ENCODE measurements around the gene EME2.
A peak's percentile ranks its signal among the peaks of the same experiment; 100 is the strongest.

The EME2 gene

DNA sequence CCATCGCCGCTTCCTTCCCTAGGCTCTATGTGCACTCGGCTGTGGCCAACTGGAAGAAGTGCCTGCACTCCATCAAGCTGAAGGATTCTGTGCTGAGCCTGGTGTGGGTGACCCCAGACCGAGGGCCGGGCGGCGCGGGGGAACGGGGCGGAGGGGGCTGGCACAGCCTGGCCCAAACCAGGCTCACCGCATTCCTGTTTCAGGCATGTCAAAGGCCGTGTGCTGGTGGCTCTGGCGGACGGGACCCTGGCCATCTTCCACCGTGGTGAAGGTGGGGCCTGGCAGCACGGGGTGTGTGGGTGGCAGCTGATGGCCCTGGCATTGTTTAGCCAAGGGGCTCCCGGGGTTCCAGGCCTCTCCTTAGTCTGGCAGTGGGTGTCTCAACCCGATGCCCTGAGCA is 5.9 kb upstream of the EME2 start:
- no peak for DNase-seq (ENCODE audit: low read depth in 1 of 2, low spot score in 1 of 2)

DNA sequence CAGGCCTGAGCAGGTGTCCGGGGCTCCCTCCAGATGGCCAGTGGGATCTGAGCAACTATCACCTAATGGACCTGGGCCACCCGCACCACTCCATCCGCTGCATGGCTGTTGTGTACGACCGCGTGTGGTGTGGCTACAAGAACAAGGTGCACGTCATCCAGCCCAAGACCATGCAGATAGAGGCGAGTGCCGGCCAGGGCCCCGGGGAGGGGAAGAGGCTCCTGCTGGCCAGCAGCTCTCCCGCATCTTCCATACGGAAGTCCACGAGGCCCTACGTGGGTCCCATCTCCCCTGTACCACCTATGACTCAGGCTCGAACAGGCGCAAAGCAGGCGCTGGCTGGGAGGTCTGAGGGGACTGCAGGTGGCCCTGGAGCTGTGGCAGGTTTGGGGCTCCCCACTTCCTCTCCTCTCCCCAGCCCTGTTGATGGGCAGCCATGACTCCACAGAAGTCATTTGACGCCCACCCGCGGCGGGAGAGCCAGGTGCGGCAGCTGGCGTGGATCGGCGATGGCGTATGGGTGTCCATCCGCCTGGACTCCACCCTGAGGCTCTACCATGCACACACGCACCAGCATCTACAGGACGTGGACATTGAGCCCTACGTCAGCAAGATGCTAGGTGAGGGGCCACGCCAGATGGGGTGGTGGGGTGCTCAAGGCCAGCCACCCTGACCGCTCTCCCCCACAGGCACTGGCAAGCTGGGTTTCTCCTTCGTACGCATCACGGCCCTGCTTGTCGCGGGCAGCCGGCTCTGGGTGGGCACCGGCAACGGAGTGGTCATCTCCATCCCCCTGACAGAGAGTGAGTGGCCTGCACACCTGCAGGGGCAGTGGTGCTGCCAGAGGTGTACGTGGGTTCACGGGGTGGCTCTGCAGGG is 5.3 kb upstream of the EME2 start:
- DNase-seq (ENCODE audit: low read depth in 1 of 2, low spot score in 1 of 2) = no peak

DNA sequence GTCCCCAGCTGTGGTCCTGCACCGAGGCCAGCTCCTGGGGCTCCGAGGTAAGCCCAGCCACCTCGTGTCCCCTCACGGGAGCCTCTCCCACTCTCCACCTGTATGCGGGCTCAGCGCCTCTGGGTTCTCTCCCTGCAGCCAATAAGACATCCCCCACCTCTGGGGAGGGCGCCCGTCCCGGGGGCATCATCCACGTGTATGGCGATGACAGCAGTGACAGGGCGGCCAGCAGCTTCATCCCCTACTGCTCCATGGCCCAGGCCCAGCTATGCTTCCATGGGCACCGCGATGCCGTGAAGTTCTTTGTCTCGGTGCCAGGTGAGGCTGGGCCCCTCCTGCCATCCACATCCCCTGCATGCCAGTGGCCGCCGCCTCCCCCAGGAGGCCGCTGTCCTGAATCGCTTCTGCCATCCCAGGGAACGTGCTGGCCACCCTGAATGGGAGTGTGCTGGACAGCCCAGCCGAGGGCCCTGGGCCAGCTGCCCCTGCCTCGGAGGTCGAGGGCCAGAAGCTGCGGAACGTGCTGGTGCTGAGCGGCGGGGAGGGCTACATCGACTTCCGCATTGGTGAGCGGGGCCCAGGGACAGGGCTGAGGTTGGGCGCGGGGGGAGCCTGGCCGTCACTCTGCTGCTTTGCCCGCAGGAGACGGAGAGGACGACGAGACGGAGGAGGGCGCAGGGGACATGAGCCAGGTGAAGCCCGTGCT is 4.4 kb upstream of the EME2 start:
- DNase-seq (ENCODE audit: low read depth in 1 of 2, low spot score in 1 of 2) = no peak

DNA sequence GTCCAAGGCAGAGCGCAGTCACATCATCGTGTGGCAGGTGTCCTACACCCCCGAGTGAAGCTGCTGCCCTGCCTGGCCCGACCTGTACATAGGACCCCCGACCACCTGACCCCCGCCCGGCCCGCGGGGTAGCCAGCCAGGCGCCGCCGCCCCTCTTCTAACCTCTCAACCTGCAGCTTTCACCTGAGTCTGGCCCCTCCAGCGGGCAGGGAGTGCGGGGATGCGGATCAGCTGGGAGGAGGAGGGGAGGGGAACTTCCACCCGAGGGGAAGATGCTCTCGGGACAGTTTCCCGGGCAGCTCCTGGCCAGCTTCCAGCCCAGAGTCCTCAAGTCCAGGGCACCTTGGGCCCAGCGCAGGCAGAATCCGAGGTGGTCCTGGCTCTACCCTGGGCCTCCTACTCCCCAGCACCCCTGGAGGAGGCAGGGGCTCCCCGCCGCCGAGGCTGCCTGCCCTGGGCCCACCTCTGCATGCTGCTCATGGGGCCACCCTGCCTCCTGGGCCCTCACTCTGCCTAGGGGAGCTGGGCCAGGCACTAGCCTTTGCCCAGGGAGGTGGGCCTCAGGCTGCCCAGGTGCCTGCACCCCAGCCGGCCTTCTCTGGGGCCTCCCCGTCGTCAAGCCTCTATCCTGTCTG is 3.7 kb upstream of the EME2 start:
- DNase-seq (ENCODE audit: low read depth in 1 of 2, low spot score in 1 of 2) = no peak

DNA sequence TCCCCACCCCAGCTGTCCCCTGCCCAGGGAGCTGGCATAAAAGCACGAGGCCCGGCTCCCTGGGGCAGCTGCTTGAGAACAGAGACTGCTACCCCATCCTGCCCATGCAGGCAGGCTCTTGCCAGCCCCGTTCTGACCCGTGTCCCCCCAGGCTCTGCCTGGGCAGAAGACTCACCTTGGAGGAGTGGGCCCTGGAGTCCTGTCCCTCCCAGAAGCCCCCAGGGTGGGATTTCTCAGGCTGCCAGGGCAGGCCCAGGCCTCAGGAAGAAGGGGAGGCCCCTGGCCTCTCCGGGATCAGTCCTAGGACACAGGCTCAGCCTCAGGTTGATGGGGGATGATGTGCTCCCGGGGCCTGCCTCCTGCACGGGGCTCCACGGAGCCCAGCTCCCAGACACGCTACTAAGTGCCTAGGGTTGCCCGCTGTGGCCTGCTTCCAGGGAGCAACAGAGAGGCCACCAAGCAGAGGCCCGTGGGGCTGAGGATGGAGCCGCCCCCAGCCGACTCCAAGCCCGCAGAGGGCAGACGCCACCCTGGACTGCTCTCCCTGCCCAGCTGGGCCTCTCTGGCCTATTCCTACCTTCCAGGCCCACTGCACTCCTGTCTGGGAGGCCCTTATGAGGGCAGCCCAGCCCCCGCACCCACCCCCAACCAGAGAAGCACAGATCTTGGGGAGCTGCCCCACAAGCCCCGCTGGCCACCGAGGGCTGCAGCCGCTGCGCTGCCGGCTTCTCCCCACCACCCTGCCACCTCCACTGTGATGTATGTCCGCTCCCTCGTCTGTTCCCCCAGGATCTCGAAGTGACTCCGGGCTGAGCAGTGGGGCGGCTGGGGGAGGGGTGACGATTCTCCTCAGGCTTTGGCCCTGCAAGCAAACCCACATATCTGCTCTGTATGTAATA is 3.0 kb upstream of the EME2 start:
- DNase-seq (ENCODE audit: low read depth in 1 of 2, low spot score in 1 of 2) = no peak

DNA sequence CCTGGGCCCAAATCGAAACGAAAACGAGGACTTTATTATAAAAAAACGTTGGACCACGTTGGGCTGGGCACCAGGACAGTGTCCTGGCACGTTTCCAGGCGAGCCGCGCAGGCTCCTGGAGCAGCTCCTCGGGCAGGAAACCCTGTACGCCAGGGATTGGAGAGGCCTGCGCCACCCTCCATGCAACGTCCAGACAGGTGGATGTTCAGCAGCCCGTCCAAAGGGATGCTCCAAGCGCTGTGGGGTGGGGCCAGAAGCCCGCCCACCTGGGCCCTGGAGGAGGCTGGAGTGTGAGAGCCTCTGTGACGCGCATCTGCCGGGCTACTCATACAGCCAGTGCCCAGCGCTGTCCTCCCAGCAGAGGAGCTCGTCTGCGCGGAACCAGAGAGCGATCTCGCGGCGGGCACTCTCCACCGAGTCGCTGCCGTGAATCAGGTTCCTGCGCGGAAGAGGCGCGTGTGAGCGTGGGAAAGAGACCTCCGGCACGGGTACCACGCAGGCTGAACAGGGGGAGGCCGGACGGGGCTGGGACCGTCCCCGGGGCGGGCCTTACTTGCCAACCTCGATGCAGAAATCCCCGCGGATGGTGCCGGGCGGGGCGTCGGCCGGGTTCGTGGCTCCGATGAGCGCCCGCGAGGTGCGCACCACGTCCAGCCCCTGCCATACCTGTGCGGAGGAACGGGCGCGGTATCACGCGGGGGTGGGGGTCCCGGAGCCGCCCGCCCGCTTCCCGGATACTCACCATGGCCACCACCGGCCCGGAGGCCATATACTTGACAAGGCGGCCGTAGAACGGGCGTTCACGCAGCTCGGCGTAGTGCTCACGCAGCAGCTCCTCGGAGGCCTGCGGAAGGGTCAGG is 2.1 kb upstream of the EME2 start:
- DNase-seq (ENCODE audit: low read depth in 1 of 2, low spot score in 1 of 2) = peak in 1 of 2 donors; percentile 57

DNA sequence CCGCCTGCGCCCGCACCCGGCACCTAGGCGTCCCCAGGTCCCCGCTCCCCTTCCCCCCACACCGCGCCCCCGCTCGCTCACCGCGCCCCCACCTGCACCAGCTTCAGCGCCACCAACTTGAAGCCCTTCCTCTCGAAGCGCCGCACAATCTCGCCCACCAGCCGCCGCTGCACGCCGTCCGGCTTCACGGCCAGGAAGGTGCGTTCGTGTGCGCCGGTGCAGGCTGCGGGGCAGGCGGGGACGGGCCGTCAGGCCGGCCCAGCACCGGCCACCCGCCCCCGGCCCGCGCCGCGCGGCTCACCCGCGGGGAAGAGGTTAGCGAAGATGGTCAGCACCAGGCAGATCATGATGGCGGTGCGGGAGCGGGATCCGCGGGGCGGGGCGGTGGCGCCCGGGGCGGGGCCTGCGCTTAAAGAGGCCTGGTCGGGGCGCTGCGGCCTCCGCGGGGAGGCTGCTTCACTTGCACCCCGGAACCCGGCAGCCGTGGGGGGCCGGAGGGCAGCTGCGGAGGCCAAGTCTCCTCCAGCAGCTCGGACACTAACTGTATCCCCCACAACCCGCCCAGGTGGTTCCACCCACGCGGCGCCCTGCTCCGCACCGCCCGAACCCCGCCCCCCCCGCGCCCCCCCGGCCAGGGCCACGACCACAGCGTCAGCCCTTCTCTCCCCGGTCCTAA is 1.3 kb upstream of the EME2 start, which contains the start of gene NME3:
Gene NME3, minus strand, starts transcription at position 356 of the 676 bp plus-strand sequence. Its CDS starts 9 bp downstream, at position 347.
- peak; percentile 62 to 75 for DNase-seq (ENCODE audit: low read depth in 1 of 2, low spot score in 1 of 2)

DNA sequence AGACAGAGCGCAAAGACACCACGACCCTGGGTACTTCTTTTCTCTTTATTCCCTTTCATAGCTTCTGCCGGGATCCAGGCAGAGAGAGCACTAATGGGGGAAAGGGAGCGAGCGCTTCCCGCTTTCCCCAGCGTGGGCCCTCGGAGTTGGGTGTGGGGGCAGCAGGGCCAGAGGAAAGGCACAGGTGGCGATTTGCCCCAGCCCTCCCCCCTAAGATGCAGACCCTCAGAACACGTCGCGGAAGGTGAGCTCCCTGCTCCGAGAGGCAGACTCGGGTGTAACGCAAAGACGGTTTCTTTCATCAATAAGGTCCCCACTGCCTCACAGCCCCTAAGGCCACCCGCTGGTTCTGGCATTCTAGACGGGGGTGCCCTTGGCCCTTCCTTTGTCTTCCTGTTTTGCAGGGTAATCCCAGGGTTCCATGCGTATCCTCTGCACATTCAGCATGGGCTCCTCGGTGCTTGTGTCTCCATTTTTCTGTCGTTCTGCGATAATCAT is 697 bp upstream of the EME2 start:
- DNase-seq (ENCODE audit: low read depth in 1 of 2, low spot score in 1 of 2) = no peak

DNA sequence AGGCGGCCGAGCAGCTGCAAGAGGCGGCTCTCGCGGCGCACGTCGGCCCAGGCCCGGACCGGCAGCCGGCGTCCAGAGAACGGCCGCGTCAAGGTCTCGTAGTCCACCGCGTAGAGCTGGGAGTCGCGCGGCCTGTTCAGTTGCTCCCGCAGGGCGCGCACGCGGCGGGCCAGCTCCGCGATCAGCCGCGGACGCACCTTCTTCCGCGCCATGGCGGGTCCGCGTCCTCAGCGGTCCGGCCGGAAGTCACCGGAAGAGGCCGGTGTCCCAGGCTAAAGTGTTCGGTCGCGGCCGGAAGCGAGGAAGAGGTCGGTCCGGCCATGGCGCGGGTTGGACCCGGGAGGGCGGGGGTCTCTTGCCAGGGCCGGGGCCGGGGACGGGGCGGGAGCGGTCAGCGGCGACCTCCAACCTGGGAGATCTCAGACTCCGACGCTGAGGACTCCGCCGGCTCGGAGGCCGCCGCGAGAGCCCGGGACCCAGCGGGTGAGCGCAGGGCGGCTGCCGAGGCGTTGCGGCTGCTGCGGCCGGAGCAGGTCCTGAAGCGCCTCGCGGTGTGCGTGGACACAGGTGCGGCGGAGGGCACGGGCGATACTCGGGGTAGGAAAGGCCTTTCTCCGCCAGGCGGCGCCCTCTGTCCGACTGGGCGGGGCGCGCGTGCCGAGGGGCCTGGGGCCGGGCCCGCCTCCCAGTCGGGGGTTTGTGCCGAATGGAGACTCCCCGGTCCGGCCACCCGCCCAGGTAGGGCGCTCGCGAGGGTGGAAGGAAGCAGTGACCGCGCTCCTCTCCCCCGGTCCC is 495 bp downstream of the EME2 start, which contains the start of gene MRPS34:
Gene MRPS34, minus strand, starts transcription at position 227 of the 795 bp plus-strand sequence. Its CDS starts 15 bp downstream, at position 212.
- DNase-seq (ENCODE audit: low read depth in 1 of 2, low spot score in 1 of 2) = peak; percentile 55 to 68

DNA sequence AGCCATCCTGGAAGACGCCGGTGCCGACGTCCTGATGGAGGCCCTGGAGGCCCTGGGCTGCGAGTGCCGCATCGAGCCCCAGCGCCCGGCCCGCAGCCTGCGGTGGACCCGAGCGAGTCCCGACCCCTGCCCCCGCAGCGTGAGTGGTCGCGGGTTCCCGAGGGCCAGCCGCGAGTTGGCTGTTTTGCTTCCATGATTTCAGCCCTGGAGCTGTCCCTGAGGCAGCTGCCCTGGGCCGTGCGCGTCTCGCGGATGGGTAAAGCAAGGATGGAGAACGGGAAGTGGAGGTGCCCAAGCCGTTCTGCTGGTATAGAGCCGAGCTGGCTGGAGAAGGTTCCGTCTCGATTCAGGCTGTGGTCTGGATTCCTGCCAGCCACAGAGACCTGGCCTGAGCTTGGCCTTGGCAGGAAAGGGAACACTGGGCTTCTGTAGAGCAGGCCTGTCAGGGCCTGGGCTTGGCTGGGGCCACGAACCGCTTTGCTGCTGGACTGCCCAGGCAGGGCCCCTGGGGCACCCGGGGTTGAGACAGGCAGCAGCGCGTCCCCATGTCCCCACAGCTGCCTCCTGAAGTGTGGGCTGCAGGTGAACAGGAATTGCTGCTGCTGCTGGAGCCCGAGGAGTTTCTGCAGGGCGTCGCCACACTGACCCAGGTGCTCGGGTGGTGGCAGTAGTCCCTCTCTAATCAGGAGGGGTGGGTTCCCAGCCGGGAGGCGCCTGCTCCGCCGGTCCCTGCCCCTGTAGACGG is 1.3 kb downstream of the EME2 start:
- DNase-seq (ENCODE audit: low read depth in 1 of 2, low spot score in 1 of 2) = no peak

DNA sequence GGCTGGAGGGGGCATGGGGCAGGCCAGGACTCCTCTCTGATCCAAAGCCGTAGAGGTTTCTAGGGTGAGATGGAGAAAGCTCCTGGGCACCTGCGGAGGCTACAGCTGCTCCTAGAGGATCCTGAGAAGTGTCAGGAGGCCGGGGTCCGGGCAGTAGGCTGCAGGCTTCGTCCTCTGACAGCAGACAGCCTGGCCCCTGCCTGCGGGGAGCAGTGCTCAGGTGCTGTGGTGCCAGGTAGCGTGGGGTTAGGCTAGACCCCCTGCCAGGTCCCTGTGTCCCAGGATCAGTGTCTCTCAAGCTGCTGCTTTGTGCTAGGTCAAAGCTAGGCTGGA is 1.8 kb downstream of the EME2 start:
- DNase-seq (ENCODE audit: low read depth in 1 of 2, low spot score in 1 of 2) = no peak

DNA sequence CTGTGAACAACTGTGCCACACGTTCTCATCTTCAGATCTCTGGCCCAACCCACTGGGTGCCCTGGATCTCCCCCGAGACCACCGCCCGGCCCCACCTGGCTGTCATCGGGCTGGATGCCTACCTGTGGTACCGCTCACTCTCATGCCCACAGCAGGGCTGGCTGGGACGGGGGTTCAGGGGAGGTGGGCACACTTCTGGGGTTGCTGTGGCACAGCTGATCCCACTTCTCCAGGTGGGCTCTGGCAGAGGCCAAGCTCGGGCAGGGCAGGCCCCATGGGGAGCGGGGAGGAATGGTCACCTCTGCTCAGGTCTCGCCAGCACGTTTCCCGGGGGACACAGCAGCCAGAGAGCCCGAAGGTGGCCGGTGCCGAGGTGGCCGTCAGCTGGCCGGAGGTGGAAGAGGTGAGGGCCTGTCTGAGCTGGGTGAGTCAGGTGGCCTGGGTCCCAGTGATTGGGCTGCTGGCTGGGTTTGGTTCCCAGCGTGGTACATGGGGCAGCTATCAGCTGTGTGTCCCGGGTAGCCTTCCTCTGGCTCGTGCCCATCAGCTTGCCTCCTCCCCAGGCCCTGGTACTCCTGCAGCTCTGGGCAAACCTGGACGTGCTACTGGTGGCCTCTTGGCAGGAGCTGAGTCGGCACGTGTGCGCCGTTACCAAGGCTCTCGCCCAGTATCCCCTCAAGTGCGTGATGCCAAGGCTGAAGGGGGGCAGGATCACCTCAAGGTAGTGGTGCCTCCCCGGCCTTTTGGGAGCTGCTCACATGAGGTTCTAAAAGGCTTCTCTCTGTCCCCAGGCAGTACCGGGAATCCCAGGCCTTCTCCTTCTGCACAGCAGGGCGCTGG is 2.6 kb downstream of the EME2 start:
- no peak for DNase-seq (ENCODE audit: low read depth in 1 of 2, low spot score in 1 of 2)

DNA sequence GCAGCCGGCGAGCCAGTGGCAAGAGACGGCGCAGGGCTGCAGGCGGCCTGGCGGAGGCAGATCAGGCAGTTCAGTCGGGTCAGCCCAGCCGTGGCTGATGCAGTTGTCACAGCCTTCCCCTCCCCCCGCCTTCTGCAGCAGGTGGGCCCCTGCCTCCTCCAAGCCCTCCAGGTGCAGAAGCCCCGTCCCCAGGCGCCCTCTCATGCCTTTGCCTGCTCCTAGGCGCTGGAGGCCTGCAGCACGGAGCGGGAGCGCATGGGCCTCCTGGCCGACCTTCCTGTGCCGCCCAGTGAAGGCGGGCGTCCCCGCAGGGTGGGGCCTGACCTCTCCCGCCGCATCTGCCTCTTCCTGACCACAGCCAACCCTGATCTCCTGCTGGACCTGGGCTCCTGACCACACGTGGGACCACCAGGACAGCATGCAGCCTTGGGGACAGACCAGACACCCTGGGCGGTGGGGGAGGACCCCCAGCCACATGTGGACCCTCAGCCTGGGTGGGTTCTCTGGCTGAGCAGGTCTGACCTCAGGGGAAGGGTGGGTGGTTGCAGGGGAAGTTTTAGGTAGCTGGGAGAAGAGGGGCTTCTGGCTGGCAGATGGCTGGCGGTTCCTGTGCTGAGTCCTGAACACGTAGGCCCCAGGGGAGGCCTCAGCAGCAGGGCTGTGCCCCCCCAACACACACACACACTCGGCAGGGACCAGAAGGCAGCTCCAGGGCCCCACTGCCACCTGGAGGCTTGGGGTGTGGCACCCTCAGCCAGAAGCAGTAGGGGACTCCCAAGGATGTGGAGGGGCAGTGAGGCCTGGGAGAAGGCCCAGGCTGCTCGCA is 3.4 kb downstream of the EME2 start:
- DNase-seq (ENCODE audit: low read depth in 1 of 2, low spot score in 1 of 2) = no peak

DNA sequence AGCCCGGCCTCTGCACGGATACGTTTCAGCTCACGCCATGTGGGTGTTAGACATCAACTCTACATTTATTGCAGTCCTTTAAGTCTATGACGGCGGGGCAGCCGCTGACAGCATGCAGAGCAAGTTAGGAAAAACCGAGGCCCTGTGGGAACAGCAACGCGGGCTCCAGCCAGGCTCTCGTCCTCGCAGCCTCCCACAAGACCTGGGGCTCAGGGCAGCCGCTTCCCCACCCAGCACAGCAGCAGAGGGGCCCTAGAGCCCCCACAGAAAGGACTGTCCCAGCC is 4.0 kb downstream of the EME2 start:
- no peak for DNase-seq (ENCODE audit: low read depth in 1 of 2, low spot score in 1 of 2)

DNA sequence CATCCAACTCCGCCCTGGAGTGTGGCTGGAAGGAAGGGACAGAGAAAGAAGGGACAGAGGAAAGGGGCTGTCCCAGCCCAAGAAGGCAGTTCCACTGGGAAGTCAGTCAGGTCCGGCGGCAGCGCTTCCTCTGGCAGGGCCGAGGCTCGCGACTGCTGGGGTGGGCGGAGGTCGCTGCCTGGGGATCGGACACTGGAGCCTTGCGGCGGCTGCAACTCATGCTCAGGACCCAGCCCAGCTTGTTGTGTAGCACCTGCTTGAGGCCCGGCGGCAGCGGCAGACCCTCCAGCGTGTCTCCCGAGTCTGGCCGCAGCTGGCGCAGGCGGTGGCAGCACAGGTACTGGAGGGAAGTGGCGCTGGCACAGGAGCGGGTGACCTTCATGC is 4.4 kb downstream of the EME2 start:
- no peak for DNase-seq (ENCODE audit: low read depth in 1 of 2, low spot score in 1 of 2)
